Activated CD8-positive, alpha-beta memory T cell treated with anti-CD3 and anti-CD28 coated beads, Interleukin-2, amount 50 U/mL, for 48 hours (primary cell): ENCODE data around the gene MCAM.

Experiments used
- DNase-seq: peaks from one replicate; pipeline ENCODE4 v3.0.0-alpha.2; 2020

Gene MCAM

GRCh38 chr11:119258983-119259382 is 57.9 kb downstream of the MCAM start:
- no peak for DNase-seq
